Stimulated activated CD8-positive, alpha-beta memory T cell treated with anti-CD3 and anti-CD28 coated beads, Interleukin-15, amount 100 ng/mL, for 4 hours (primary cell): ENCODE measurements around the gene EFHD1.
"Not testable (repeated sequence)": the region's sequence is repeated elsewhere in the genome, so short reads cannot be mapped to it uniquely, and the experiment has no call there.

Experiments used
- DNase-seq, 2 donors: peaks; one replicate each; pipeline ENCODE4 v3.0.0-alpha.2; 2020; ENCODE audit warnings: low read depth in 2 of 2

The EFHD1 gene

DNA sequence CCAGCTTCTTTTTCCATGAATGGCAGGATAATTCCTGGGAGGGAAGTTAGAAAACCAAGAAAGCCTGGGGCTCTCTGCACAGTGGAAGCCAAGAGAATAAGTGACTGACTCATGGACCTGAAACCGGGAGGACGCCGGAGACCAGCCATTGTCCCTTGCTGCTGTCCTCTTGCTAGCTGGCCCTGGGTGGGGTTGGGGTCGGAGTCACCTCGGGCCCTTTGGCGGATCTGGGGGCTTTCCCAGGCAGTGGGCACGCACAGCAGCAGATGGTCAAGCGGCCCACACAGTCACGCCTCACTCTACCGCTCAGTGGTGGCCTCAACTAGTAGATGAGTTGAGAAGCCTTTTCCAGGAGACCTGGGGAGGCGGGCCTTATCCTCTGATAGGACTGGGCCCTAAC is 15.6 kb downstream of the EFHD1 start:
- DNase-seq, result no peak

DNA sequence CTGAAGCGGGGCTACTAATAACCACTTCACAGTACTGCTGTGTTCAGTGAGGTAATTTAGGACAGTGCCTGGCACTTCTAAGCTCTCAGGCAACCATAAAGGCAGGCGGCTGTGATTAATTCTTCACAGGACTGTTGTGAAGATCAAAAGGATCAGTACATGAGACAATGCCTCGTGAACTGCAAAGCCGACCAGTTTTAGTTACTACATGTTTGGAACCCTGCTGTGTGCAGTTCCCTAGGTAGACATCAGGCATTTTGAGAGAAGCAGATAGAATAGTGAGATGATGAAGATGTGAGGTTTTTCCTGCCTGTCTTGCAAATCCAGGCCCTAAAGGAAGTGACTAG is 19.1 kb downstream of the EFHD1 start:
- no peak for DNase-seq

DNA sequence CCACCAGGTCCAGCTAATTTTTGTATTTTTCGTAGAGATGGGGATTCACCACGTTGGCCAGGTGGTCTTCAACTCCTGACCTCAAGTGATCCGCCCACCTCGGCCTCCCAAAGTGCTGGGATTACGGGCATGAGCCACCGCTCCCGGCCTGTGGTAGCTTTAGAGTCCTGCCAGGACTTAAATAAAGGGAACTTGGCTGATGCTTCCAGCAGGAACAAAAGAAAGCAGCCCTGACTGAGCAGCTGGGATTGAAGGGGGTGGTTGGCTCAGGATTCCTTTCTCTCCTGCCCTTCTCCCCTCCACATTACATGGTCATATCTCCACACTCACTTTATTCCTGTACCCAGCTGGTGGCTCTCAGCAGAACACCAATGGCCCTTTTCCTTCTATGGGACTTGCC is 20.0 kb downstream of the EFHD1 start:
- DNase-seq, result no peak

DNA sequence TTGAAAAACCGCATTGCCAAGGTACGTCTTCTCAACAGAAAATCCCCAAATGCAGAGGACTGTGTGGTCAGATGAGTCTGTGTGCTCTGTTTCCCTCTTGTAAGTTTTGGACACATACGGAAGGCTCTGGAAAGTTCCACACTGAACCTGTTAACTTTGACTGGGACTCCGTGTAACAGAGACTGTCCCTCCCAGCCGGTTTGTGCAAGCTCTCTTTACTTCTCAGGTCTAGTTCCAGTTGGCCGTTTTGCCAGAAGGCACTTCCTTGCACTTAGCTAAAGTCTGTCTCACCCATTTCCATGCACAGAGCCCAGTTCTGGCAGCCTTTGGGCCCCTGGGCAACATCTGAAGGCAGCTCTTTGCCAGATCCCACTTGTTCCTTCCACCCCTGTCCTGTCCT is 22.0 kb downstream of the EFHD1 start:
- no peak for DNase-seq

DNA sequence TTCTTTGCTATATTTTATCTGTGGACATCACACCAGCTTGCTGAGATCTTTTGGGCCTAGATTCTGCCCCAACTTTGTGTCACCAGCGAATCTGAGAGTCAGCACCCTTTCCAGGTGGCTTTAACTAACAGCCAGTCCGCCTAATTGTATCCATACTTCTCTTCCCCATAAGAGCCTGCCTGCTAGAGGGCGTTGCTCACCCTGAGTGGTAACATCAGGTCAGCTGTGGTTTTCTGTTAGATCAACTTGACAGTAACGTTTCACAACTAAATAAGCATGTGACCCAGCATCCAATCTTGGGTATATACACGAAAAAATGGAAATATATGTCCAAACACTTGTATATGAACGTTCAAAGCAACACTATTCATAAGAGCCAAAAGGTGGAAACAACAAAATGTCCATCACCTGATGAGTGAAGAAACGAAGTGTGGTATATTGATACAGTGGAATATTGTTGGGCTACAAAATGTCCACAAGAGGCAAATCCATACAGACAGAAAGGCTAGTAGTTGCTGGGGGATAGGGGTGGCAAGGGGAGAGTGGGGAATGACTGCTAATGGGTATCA is 24.9 kb downstream of the EFHD1 start:
- DNase-seq, result no peak

DNA sequence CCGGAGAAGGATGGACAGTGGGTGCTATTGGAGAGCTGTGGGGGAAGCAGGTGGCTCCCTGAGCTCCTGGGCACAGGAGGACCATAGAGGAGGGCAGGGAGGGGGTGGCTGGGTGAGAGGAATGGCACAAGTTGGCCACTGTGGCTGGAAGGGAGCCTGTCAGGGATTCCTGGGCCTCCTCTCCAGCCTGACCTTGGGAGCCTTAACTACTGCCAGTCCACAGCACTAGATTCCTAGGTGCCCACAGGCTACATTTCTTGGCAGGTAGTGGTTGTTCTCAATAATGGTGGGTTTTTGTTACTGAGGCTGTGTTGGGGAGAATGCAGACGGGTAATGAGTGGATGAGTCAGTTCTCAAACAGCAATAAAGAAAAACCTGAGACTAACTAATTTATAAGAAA is 26.0 kb downstream of the EFHD1 start:
- DNase-seq, result no peak

DNA sequence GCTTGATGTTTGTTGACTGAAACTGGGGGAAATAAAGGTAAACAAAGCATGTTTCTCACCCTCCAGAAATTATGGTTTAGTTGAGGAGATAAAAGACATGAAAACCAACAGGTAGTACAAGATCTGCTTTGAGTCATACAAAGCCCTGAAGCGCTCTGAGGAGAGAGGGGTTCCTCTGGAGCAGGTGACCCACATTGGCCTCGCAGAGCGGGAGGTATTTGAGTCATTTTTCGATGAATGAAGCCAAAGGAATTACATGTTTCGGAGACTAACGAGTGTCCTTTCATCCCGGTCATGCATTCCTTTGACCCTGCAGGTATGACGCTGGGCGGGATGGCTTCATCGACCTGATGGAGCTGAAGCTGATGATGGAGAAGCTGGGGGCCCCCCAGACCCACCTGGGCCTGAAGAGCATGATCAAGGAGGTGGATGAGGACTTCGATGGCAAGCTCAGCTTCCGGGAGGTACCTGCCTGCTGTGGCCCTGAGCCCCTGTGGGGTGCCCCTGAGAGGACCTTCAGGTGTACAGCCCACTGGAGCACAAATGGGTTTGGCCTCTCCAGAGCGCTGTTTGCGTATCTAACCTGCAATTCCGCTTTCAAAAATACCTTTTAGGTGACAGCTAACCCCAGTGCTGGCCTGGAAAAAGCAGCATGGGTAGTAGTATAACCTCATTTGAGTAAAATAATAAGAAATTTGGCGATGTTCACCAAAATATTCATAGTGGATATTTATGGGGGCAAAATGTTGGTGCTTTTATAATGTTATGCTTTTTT is 29.3 kb downstream of the EFHD1 start:
- DNase-seq, result no peak

DNA sequence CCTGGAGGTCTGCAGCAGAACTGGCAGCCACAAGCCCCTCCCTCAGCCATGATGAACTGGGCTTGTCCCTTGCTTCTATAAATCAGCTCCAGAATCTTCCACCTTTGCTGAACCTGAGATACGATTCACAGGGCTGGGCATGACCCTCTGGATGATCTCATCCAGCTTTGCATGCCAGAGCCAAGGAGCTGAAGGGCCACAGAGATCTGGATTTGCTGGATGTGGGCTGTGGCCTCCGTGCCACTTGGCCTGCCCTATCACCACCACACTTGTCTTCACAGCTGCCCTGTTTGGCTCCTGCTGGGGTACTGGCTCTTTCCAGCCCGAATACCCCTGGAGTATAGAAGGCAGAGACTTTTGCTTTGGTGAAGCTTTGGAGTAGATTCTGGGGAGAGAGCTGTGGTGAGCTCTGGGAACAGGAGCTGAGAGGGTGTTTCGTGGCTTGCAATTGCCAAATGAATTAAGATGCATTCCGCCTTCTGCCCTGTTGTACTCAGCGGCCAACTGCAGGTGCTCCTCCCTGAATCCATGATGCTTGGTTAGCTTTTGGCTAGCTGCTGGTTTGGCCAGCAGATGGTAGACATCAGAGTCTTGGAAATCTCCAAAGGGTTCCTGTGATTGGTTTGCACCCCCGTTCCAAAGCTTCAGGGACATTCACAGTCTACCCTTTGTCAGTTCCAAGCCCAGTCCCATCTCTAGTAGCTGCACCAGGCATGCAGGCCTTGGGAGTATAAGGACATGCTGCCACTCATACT is 32.8 kb downstream of the EFHD1 start:
- DNase-seq, result no peak

DNA sequence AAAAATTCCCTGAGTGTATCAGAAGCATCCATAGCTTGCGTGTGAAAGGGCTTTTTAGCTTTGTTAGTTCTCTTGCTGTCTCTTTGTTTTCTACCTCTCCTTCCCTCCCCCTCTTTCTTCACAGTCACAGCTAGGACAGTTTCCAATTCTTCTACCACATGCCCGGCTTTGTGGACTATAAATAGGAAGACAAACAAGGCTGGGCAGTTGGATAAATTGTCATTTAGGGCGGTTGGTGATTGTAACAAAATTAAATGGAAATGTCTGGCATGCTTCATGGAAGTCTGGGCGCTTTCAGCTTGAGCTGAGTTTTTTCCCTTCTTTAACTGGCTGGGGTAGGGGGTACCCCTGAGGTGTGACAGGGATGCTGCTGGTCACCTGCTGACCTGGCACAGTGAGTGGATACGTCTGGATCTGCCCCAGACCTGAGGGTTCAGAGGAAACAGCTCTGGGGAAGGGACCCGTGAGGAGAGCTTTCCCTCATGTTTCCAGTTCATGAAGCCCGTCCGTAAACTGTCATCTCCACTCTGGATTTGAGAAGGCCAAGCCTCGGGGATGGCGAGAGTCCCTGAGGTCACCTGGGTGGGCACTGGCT is 34.7 kb downstream of the EFHD1 start:
- DNase-seq, result no peak

DNA sequence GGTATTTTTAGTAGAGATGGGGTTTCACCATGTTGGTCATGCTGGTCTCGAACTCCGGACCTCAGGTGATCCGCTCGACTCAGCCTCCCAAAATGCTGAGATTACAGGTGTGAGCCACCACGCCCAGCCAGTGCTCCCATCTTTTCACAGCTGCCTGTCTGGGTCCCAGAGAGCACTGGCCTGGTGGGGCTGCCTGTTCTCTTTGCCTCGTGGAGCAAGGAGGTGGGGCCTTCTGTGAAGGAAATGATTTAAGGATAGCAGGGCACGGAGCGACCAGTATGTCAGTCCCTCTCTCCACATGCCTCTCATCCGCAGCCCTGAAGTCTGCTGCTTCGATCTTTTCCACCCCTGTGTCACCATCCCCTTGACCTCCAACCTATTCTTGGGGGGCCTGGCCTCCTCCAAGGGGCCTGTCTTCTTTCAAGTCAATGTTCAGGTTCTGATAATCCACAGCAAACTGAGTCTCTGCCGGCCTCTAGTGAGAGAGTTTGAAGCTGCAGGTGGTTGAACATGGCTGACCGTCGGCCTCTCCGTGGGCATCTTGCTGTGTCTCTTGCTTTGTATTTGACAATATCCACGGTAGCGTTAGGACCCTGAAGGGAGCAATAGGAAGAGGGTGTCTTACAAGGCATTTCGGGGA is 35.5 kb downstream of the EFHD1 start:
- DNase-seq, result no peak

DNA sequence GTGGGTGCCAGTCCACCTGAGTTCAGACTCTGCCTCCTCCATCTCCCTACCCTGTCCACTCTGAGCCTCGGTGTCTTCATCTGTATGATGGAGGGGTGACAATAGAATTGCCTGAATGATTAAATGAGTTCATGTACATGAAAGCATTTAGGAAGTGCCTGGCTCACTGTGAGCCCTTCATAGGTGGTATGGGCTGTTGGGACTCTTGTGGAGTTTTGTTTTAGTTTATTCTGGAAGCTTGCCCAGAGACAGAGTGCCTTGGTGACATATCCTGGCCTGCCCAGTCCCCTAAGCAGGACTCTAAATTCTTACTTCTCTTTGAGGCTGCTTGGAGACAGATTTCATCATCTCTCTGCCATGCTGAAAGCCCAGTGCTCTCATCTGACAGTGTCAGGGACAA is 39.2 kb downstream of the EFHD1 start:
- no peak for DNase-seq

DNA sequence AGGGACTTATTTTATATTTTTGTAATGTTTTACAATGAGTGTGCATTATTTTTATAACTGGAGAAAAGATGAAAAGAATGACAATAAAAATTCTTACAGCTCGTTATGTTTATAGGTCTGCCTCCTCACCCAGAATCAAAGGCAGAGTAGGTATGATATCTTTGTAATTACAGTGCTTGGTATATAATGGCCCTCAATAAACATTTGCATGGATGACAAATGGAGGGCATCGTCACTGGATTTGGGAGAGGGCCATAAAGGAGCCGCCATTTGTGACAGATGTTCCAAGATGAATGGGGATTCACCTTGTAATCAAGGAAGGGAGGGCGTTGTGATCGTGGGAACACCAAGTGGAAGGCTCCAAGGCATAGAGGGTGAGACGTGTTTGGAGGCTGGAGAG is 41.1 kb downstream of the EFHD1 start:
- DNase-seq, result no peak

DNA sequence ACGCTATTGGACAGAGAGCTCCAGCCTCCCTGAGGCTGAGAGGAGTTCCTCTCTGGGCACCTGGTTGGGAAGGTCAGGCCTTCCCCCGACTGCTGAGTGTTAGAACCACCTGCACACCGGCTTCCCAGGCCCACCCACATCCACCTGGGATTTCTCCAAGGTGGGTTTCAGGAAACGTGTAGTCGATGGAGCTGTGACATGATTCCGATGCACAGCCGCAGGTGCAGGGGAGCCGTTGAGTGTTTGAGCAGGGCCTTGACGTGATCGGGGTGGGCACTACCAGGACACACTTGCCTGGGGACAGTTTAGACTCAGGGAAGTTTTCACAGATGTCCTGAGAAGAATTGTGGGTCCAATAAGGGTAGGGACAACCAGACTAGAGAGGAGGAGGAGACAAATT is 42.0 kb downstream of the EFHD1 start:
- DNase-seq, result no peak

DNA sequence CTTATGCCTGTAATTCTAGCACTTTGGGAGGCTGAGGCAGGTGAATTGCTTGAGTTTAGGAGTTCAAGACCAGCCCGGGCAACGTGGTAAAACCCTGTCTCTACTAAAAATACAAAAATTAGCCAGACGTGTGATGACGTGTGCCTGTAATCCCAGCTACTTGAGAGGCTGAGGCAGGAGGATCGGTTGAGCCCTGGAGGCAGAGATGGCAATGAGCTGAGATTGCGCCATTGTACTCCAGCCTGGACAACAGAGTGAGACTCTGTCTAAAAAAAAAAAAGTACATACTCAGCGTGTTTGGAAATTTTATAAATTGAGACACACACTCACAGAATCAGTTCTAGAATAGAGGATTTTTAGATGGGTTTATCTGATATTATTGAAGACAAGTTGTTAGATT is 46.6 kb downstream of the EFHD1 start:
- DNase-seq, result no peak

DNA sequence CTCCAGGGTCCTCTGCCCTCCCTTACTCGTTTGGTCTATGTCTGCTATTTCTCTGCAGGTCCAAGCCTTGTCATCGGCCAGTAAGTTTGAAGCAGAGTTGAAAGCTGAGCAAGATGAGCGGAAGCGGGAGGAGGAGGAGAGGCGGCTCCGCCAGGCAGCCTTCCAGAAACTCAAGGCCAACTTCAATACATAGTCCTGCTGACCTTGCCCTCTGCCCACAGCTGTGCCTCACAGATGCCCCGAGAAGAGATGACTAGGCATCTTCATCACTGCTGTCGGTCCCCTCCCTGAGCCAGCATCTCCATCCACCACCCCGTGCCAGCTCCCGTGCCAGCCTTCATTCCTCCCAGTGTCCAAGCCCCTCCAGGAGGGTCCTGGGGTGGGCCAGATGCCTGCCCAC is 48.1 kb downstream of the EFHD1 start:
- DNase-seq, result no peak

DNA sequence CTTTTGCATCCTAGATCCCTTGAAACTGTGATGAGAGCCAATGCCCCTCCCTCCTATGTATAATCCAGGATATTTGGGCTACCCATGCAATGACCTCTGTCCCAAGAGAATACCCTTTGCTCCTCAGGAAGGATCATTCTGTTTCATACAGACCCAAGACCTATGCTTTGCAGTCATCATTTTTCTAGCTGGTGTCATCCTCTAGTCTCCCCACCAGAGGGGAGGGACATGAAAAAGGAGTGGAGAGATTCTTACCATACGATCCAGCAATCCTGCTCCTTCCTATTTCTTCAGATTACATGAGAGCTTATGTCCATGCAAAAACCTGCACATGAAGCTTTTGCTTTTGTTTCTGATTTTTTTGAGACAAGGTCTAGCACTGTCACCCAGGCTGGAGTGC is 50.0 kb downstream of the EFHD1 start:
- no peak for DNase-seq

DNA sequence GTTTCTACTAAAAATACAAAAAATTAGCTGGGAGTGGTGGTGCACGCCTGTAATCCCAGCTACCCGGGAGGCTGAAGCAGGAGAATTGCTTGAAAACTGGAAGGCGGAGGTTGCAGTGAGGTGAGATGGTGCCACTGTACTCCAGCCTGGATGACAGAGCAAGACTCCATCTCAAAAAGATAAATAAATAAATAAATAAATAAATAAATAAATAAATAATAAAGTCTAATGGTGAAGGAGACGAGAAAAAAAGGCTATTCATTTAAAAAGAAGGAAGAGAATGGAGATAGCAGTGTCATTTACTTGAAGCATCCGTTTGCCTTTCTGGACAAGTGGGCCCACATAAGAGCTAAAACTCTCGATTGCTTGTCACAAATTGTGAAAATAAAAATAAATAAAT is 52.0 kb downstream of the EFHD1 start:
- DNase-seq, result not testable (repeated sequence)

DNA sequence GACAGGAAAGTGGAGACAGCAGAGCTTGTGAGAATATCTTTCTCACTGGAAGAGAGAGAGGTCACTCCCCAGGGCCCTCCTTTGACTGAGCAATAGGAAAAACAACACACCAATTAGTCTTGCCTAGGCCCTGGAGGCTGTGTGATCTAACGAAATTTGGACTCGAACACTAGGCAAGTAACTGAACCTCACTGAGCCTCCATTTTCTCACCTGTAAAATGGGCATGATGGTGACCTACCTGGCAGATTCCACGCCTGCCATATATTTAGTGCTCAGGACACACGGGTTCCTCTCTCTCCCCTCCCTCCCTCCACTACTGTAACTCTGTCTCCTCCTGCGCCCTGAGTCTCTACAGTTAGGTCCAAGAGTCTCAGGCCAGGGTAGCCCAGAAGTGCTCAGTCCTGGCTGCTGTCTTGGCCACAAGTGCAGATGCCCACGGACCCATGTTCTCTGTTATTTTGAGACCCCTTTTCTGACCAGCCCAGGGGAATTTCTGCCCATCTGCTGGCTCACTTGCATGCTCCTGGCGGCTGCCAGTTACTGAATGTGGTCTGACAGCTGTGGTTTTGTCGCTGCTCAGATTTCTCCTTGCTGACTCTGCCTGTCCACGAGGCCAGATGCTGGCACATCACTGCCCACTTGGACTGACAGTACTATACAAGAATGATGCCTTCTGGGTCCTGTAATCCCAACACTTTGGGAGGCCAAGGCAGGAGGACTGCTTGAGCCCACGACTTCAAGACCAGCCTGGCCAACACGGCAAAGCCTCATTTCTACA is 54.2 kb downstream of the EFHD1 start:
- no peak for DNase-seq

DNA sequence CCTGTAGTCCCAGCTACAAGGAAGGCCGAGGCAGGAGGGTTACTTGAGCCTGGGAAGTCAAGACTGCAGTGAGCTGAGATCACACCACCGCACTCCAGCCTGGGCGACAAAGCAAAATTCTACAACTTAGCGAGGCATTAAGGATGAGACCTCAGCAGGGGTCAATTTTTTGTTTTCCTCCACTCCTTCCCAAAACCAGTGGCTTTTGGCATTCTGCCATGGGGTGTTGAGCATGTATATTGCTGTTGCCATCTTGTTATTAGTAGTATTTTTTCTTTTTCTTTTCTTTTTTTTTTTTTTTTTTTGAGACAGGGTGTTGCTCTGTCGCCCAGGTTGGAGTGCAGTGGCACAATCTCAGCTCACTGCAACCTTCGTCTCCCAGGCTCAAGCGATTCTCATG is 54.8 kb downstream of the EFHD1 start:
- DNase-seq, result no peak

DNA sequence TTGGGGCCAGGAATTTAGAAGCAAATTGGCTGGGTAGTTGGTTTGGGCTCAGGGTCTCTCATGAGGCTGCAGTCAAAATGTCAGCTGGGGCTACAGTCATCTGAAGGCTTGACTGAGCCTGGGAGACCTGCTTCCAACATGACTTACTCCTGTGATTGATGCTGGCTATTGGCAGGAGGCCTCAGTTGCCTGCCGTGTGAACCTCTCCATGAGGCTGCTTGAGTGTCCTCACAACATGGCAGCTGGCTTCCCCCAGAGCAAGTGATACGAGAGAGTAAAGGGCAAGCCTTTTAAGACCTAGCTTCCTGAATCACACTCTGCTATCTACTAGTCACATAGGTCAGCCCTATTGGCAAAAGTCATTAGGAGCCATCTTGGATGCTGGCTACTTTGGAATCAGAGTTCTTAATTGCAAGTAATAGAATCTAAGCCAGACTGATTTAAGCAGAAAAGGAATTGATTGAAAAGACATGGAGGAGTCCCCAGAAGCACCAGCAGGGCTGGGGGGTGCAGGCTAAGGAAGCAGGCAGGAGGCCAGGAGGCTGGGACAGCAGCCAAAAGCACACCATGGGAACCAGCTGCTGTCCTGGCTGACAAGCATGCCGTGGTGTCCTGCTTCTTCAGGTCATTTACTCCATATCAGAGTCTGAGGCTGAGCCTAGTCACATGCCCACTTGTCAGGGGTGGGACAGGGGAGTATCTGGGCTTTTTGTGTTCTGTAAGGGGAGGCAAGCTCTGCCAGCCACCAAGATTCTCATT is 55.9 kb downstream of the EFHD1 start:
- no peak for DNase-seq

DNA sequence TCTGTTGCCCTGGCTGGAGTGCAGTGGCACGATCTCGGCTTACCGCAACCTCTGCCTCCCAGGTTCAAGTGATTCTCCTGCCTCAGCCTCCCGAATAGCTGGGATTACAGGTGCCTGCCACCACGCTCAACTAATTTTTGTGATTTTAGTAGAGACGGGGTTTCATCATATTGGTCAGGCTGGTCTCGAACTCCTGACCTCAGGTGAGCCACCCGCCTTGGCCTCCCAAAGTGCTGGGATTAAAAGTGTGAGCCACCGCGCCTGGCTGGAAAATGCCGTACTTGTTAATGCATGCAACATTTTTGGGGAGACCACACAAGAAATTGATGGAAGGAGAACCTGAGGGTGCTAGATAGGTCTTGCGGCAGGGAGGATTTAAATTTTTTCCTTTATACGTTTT is 57.7 kb downstream of the EFHD1 start:
- DNase-seq, result not testable (repeated sequence)
